ENCODE data around the gene RAP2B.

RAP2B gene

DNA sequence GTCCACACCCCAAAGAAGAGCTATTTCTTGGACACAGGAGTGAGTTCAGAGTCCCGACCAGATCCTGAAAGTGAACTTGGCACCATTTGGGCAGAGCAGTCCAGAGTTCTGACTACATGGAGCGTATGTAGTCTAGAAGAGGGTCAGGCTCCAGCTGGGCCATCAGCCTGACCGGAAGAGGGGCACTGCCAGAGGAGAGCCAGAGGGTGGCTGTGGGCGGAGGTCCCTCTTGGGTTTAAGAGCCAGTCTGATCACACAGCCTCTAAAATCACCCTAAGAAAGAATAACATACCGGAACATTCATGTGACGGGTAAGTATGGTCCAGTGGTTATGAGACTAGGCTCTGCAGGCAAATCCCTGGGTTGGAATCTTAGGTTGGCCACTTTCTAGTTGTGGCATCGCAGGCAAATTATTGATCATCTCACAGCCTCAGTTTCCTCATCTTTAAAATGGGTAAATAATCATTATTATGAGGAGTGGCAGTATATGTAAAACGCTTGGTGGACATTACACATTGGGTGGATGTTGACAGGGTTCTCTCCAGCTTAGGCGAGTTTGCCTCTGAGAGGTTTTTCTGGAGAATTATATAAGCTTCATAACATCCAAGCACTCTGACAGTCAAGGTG lies 2.1 kb upstream of the RAP2B start:
- DNase-seq: no peak

DNA sequence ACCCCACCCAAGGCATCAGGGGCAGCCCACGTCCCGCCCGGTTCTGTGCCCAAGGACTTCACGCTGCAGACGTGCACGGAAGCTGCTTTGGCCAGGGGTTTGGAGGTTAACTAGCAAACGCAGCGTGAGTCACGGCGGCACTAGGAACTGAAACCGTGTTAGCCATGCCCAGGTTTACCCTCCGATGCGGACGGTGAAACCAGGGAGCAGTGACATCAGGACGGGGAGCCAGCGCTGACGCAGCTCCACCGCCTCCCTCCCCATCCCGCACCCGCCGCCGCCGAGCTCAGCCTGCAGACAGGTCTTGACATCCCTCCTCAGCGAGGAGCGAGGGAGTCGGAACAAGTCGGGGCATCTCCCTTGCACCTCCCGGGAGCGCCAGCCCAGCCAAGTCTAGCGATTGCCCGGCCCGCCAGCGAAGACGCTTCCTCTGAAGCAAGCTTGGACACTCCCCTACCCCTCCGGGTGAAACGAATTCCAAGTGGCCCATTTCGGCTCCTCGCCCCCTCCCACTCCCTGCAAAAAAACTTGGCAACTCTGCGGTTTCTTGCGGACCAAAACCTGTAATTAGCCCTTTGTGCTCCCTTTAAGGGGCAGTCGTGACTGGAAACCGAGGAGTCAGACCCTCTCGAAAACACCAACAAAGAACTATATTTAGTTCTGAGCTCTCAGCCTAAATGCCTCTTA lies 1.4 kb upstream of the RAP2B start:
- DNase-seq: peak in 50 of 56 donors; percentile 6 to 87 (median 56)

- DNase-seq: peak; percentile 17 to 96 (median 85)
Measured at GRCh38 chr3:153161138-153161713, 800 bp upstream of the RAP2B start.

DNA sequence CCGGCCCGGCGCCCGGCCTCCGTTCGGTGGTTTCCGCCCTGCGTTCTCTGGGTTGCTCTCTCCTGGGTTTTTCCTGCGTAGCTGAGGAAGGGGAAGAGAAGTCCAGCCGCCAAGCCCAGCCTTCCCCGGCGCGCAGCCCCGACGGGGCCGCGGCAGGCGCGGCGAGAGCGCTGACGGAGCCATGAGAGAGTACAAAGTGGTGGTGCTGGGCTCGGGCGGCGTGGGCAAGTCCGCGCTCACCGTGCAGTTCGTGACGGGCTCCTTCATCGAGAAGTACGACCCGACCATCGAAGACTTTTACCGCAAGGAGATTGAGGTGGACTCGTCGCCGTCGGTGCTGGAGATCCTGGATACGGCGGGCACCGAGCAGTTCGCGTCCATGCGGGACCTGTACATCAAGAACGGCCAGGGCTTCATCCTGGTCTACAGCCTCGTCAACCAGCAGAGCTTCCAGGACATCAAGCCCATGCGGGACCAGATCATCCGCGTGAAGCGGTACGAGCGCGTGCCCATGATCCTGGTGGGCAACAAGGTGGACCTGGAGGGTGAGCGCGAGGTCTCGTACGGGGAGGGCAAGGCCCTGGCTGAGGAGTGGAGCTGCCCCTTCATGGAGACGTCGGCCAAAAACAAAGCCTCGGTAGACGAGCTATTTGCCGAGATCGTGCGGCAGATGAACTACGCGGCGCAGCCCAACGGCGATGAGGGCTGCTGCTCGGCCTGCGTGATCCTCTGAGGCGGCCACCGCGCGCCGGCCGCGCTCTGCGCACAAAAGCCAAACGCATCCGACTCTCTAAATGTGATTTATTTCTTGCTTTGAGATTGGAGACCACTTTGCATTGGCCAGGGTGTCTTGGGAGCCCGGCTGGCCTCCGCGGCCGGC lies 727 bp downstream of the RAP2B start:
- peak in 35 of 56 donors; percentile 11 to 68 (median 39) for DNase-seq

DNA sequence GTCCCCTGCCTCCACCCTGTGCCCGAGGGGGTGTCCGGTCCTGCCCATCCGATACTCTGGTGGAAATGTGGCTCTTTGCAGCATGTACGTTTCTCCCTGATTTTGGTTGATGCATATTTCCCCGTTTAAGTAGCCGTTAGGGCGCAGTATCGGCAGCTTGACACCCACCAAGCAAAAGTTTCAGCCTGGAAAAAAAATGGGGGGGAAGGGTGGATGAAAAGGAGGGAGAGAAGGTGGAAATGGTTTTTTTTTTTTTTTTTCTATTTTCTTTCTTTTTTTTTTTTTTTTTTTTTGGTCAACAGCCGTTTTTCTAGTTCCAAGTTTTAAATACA lies 1.3 kb downstream of the RAP2B start:
- no peak for DNase-seq

DNA sequence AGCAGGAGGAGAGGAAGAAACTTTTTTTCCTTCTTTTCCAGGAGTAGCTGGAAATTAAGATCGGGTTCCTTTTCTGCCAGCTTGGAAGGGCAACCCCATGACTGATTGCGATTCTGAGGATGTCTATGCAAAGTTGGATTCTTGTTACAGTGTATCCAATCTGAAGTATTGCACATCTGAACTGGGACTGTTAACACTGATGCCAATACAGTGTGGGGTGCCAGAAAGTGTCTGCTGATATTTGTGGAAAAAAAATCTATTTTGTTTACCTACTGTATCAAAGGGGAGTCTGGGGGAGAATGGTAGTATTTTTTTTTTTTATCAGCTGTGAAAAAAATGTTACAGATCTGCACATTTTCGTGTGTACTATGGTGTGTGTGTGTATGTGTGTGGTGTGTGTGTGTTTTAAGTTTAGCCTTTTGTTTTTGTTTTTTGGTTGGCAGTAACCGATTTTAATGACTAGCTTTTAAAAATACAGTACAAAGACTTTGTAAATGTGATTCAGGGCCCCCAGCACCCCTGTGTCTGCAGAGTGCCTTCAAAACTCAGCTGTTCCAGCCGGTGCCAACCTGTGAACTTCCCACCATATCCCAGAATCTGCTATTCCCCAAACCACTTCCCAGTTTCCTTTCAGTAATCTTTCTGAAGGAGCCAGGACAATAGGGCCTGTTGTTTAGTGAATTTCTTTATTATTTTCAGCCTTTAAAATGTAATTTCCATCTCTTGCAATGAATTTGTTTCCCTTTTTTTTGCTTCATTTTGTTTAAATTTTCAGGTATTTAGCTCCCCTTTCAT lies 1.9 kb downstream of the RAP2B start:
- DNase-seq: no peak

GRCh38 chr3:153165261-153165681 lies 3.2 kb downstream of the RAP2B start:
- DNase-seq: no peak

DNA sequence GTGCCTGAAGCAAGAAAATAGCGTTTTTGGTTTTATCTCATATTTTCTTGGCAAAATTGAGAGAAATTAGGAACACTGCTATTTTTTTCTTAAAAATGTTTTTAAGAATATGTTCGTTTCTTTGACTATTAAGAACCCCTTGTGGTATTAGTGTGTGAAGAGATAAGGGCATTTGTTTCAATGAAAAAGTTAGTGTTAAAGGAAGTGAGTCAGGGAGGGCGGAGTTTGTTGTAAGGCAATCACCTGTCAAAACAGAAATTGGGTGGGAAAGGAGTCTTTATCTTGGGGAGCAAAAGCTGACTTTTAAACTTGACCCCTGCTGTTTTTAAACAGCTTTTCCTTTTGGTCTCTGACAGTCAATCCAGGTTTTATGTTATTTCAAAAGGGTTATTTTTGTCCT lies 4.2 kb downstream of the RAP2B start:
- no peak for DNase-seq

DNA sequence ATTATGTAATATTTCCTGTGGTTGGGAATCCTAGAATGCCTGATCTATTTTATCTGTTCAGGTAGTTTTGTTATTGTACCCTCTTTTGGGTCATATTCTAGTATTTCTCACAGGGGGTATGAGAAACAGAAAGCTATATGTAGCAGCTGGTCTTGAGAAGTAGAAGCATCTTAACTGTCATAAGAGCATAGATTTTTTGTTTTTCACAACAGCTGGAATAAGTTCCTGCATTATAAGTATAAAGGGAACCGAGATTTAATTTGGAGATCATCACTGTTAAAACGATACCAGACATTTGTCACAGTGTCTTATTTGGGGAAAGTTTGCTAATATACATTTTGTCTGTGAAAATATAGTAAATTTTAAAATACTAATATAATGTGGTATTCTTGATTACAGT lies 4.8 kb downstream of the RAP2B start:
- no peak for DNase-seq

DNA sequence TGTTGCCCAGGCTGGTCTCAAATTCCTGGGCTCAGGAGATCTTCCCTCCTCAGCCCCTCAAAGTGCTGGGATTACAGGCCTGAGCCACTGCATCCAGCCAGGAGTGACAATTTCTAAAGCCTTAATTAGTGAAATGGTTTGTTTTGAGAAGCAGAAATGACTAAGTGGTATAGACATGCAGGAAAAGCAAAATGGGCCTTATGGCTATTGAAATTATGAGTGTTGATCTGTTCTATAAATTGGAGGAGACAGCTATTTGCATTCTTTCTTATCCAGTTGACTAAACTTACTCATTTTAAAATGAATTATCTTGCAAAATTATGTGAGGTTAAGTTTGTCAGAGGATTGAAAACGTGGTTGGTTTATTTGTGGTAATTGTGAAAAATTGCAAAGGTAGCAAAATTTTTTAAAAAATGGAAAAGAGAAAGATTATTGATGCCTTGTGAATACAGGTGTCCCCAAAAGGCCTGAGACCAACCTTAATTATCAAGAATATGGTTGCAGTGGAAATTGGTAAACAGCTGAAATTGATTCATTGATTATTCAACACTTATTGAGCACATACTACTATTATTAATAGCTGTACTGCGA lies 7.9 kb downstream of the RAP2B start:
- DNase-seq: no peak

- no peak for DNase-seq
Measured at GRCh38 chr3:153171256-153171655, 9.2 kb downstream of the RAP2B start.

DNA sequence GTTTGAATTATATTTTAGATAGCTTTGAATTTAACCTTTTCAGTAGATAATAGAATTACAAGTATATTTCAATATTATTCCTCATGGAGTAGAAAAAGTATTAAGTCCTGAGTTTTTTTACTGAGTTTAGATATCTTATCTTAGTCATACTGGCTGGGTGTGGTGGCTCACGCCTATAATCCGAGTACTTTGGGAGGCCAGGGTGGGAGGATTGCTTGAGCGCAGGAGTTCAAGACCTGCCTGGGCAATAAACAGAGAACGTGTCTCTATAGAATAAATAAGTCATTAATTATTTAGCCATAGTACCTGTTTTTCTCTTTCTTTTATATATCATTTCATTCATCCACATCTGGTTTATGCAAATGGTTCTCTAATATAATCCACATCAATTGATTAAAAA lies 9.9 kb downstream of the RAP2B start:
- no peak for DNase-seq

DNA sequence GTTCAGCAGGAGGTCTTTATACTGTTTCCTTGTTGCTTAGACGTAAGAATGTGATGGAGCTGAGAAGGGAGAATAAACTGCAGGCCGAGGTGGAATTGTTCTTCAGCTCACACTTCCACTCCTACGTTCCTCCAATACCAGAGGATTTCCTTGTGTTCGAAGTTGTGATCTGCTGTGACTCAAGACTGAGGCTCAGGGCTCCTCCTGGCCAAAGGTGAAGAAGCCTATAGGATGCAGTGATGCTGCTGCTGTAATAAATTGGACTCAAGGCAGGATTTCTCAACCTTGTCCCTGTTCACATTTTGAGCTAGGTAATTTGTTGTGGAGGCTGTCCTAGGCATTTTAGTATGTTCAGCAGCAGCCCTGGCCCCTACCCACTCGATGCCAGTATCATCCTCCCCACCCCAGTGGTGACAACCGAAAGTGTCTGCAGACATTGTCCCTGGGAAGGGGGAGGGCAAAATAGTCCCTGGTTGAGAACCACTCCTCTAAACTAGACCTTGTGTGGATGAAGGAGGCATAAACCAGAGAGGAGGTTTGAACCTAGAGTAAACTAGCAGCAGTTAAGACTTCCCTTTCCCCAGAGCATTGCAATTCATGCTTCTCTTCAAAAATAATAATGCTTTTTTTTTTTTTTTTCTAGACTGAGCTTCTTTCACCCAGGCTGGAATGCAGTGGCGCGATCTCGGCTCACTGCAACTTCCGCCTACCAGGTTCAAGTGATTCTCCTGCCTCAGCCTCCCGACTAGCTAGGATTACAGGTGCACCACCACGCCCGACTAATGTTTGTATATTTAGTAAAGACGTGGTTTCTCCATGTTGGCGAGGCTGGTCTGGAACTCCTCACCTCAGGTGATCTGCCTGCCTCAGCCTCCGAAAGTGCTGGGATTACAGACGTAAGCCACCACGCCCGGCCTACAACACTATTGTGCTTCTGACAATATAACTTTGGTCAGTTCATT lies 11.1 kb downstream of the RAP2B start:
- no peak for DNase-seq

GRCh38 chr3:153173758-153174516 lies 11.9 kb downstream of the RAP2B start:
- DNase-seq: no peak

- no peak for DNase-seq
Measured at GRCh38 chr3:153176197-153176596, 14.2 kb downstream of the RAP2B start.

GRCh38 chr3:153180860-153181372 lies 18.9 kb downstream of the RAP2B start:
- DNase-seq: no peak

- DNase-seq: no peak
Measured at GRCh38 chr3:153182501-153183293, 20.7 kb downstream of the RAP2B start.

DNA sequence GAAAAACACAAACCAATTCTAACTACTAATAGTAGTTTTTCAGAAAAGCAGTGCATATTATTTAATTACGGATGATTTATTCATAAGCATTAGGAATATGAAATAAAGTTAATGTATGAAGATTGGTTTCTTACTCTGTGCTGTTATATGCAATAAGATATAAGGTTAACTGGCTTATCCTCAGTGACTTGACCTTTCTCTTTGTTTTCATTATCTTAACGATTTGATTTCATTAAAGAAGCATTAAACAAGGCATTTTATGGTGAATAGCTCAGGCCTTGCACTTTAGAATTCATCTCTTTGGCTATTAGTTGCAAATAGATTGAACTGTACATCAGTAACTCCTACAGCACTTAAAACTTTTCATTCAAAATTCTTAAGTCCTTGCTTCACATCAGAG lies 28.9 kb downstream of the RAP2B start:
- DNase-seq: no peak

Data from amygdala (tissue), 56 donors.